ENCODE data around the gene TPST2.

- TF ChIP-seq, protein P1, sequence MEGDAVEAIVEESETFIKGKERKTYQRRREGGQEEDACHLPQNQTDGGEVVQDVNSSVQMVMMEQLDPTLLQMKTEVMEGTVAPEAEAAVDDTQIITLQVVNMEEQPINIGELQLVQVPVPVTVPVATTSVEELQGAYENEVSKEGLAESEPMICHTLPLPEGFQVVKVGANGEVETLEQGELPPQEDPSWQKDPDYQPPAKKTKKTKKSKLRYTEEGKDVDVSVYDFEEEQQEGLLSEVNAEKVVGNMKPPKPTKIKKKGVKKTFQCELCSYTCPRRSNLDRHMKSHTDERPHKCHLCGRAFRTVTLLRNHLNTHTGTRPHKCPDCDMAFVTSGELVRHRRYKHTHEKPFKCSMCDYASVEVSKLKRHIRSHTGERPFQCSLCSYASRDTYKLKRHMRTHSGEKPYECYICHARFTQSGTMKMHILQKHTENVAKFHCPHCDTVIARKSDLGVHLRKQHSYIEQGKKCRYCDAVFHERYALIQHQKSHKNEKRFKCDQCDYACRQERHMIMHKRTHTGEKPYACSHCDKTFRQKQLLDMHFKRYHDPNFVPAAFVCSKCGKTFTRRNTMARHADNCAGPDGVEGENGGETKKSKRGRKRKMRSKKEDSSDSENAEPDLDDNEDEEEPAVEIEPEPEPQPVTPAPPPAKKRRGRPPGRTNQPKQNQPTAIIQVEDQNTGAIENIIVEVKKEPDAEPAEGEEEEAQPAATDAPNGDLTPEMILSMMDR (IDR thresholded peaks at IDR 0.05 in 2 of 3, conservative IDR thresholded peaks at IDR 0.05 in 1 of 3; ENCODE audit: control insufficient read depth in 2 of 3, extremely low read depth in 1 of 3, insufficient read depth in 1 of 3, low read depth in 3 of 3, low read length in 3 of 3): no peak
- TF ChIP-seq, protein P2, sequence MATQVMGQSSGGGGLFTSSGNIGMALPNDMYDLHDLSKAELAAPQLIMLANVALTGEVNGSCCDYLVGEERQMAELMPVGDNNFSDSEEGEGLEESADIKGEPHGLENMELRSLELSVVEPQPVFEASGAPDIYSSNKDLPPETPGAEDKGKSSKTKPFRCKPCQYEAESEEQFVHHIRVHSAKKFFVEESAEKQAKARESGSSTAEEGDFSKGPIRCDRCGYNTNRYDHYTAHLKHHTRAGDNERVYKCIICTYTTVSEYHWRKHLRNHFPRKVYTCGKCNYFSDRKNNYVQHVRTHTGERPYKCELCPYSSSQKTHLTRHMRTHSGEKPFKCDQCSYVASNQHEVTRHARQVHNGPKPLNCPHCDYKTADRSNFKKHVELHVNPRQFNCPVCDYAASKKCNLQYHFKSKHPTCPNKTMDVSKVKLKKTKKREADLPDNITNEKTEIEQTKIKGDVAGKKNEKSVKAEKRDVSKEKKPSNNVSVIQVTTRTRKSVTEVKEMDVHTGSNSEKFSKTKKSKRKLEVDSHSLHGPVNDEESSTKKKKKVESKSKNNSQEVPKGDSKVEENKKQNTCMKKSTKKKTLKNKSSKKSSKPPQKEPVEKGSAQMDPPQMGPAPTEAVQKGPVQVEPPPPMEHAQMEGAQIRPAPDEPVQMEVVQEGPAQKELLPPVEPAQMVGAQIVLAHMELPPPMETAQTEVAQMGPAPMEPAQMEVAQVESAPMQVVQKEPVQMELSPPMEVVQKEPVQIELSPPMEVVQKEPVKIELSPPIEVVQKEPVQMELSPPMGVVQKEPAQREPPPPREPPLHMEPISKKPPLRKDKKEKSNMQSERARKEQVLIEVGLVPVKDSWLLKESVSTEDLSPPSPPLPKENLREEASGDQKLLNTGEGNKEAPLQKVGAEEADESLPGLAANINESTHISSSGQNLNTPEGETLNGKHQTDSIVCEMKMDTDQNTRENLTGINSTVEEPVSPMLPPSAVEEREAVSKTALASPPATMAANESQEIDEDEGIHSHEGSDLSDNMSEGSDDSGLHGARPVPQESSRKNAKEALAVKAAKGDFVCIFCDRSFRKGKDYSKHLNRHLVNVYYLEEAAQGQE (IDR thresholded peaks at IDR 0.05; ENCODE audit: low read depth, low read length): no peak
- TF ChIP-seq MXI1 (IDR thresholded peaks at IDR 0.05; ENCODE audit: low read depth, low read length) (no peak), POLR2AphosphoS5 (IDR thresholded peaks at IDR 0.05; ENCODE audit: low read length) (no peak)
These were observed 16.8 kb downstream of the TPST2 start for GRCh38 chr22:26573026-26573662.
